Stimulated activated CD4-positive, alpha-beta T cell treated with anti-CD3 and anti-CD28 coated beads, Interleukin-4, amount 100 ng/mL, for 1 hour (primary cell): Measurements from ENCODE around the gene COL5A2.
A peak's percentile ranks its signal among the peaks of the same experiment; 100 is the strongest.

Experiments
- DNase-seq: peaks from one replicate; pipeline ENCODE4 v3.0.0-alpha.2; 2020

COL5A2 gene

DNA sequence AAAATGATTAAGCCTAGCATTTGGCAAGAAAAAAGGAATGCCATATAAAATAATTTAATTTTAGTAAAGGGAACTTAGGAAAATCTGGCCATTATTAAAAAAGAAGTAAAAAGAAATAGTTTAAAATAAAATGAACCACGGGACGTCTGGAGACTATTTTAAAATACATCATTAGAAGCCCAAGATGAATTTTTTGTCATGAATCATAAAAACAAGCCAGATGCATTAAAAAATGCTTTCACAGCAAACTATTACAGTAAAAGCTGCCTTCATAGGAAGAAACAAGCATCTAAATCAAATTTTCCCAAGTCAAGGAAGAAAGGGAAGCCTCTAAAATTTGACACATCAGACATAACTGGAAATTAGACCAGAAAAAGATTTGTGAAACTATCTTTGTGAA lies 33.0 kb downstream of the COL5A2 start:
- no peak for DNase-seq

DNA sequence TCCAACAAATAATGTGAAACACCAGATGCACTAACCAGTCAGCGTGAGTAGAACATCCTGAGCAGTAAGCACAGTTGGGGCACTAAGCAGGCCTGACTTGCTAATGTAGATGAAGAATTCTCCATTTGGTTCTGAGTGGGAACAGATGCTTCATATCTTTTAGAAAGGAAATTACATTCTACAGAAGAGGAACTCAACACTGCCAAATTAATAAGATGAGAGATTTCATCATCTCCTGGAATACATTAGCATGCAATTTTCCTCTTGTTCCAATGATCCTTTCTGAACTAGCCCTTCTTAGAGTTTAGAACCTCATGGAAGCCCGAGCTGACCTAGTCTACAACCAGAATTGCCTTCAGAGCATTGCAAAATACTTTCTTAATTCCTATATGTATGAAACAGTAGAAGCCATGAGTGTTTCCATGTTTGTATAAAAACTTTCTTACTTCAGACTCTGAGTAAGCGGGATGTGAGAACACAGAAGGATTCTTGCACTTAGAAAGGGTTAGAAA lies 34.8 kb downstream of the COL5A2 start:
- DNase-seq: no peak

DNA sequence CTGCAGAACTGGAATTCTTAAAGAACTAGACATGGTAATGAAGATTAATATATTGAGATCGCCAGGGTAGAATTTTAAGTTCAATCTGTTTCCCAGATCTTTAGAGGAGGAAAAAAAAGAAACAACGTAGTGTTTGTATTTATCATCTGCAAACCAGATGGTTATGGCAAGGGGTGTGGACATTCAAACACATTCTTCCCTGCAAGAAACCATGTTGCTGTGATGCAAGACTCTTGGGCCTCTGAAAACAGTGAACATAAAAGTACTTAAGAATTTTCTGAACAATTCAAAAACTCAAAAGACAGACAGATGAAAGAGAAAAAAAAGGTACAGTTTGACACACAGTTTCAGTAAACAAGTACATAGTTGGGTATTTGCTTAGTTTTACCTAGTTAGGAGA lies 35.6 kb downstream of the COL5A2 start:
- DNase-seq: no peak

GRCh38 chr2:189142893-189143759 lies 36.4 kb downstream of the COL5A2 start:
- DNase-seq: peak; percentile 16

- no peak for DNase-seq
Observed at GRCh38 chr2:189138800-189139199, 40.8 kb downstream of the COL5A2 start.

- DNase-seq: no peak
Observed at GRCh38 chr2:189137519-189137918, 42.0 kb downstream of the COL5A2 start.

DNA sequence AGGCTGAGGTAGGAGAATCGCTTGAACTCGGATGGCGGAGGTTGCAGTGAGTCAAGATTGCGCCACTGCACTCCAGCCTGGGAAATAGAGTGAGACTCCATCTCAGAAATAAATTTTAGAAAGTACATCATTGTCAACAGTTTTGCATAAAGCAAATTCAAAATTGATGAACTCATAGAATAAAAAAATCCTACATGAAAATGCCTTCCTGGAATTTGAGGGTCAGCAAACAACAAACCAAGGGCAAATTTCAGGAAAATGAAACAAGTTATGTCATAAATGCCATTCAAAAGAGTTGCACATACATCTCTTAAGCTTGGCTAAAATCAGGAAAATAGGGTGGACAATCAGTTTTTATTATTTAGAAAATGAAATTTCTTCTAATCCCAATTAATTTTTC lies 45.1 kb downstream of the COL5A2 start:
- DNase-seq: no peak

- DNase-seq: no peak
Observed at GRCh38 chr2:189131991-189132390, 47.6 kb downstream of the COL5A2 start.

GRCh38 chr2:189129971-189130370 lies 49.6 kb downstream of the COL5A2 start:
- DNase-seq: no peak

- DNase-seq: no peak
Observed at GRCh38 chr2:189128970-189129369, 50.6 kb downstream of the COL5A2 start.

- no peak for DNase-seq
Observed at GRCh38 chr2:189127756-189128155, 51.8 kb downstream of the COL5A2 start.

GRCh38 chr2:189125195-189125594 lies 54.4 kb downstream of the COL5A2 start:
- DNase-seq: no peak

GRCh38 chr2:189124175-189124574 lies 55.4 kb downstream of the COL5A2 start:
- DNase-seq: no peak

DNA sequence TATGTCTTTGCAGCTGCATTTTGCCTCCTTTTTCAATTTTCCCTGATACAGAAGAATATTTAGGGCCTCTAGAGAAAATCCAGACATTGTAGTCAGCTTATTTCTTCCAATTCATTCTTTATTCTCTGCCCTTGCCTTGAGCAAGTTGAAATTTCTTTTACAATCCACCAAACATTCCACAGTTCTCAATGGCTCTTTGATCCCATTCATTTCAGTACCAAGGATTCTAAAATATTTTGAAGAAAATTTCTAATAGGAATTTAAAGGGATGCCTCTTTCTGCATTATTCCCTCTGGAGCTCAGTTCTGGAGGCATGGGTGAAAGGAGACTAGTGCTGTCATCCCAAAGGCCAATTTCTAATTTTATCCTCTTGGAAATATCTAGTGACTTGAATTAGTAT lies 61.2 kb downstream of the COL5A2 start:
- no peak for DNase-seq

DNA sequence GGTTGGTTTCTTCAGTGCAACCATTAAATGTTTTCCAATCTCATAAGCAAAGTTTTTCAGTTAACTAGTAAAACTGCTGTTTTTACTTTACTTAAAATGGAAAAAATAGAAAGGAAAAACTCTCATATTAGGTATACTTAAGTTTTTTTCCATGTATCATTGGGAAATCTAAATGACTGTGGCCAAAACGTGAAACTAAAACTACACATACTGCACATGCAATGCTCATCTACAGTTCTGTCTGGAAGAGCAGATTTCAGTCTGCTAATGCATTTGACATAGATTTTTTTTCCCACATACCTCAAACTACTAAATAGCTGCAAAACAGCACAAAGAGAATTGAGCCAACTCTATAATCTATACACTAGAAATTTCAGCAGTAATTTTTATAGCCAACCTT lies 62.6 kb downstream of the COL5A2 start:
- no peak for DNase-seq

GRCh38 chr2:189116087-189116486 lies 63.5 kb downstream of the COL5A2 start:
- DNase-seq: no peak

GRCh38 chr2:189115126-189115525 lies 64.4 kb downstream of the COL5A2 start:
- DNase-seq: no peak

GRCh38 chr2:189113963-189114362 lies 65.6 kb downstream of the COL5A2 start:
- DNase-seq: no peak

- DNase-seq: no peak
Observed at GRCh38 chr2:189111063-189111715, 68.4 kb downstream of the COL5A2 start.

DNA sequence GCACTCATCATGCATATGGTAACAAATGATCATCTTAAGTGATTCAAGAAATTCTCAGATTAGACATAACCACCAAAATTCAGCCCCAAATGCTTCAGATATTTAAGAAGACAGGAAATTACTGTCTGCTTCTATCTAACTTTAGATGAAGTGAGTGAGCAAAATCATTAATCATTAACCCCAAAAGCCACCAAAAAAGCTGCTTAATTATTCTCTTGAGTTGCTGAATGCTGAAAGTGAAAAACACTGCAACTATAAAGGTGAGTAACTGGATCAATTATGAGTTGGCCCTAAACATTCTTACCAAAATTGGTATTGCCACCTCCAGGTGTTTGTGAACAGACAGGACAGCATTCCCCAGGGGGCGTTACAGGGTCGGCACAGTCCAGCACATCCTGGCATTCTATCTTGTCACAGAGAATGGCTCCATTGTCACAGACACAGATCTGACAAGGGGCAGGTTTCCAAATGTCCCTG lies 69.6 kb downstream of the COL5A2 start:
- DNase-seq: no peak

DNA sequence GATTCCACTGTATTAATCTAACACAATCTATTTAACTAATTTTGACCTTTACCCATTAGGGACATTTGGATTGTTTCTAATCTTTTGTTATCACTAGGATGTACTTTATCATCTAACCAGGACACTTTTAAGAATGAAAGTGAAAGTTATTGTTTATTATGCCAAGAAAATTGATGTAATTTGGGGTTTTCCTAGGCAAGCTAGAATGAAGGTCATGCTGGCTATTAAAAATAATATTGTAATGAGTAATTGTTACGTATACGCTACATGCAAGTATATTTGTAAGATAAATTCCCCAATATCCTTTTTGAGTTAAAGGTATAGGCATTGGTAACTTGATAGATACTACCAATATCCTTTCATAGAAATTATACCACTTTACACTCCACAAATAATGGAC lies 74.6 kb downstream of the COL5A2 start:
- DNase-seq: no peak

GRCh38 chr2:189102735-189103134 lies 76.8 kb downstream of the COL5A2 start:
- no peak for DNase-seq

GRCh38 chr2:189097934-189098333 lies 81.6 kb downstream of the COL5A2 start:
- DNase-seq: no peak

- no peak for DNase-seq
Observed at GRCh38 chr2:189096769-189097447, 82.7 kb downstream of the COL5A2 start.
